ENCODE data around the gene DPM1.

- TF ChIP-seq CTCF (IDR thresholded peaks at IDR 0.05; ENCODE audit: low read depth, low read length, poor library complexity, severe bottlenecking) = no peak
- no peak for TF ChIP-seq EZH2phosphoT487 (IDR thresholded peaks at IDR 0.05; ENCODE audit: borderline replicate concordance, low read length)
Measured at GRCh38 chr20:50920997-50921396, 37.3 kb downstream of the DPM1 start.
